ENCODE measurements around the gene ELF5.

ELF5 gene

GRCh38 chr11:34490304-34490703, 23.3 kb downstream of the ELF5 start:
- DNase-seq = no peak

- no peak for DNase-seq
These were observed 24.6 kb downstream of the ELF5 start for GRCh38 chr11:34488855-34489557.

GRCh38 chr11:34487430-34487829, 26.2 kb downstream of the ELF5 start:
- DNase-seq = no peak

- no peak for DNase-seq
These were observed 30.3 kb downstream of the ELF5 start for GRCh38 chr11:34483106-34483874.

GRCh38 chr11:34481307-34481706, 32.3 kb downstream of the ELF5 start:
- no peak for DNase-seq

- DNase-seq = no peak
These were observed 33.3 kb downstream of the ELF5 start for GRCh38 chr11:34480314-34480713.

GRCh38 chr11:34478845-34479663, 34.5 kb downstream of the ELF5 start:
- no peak for DNase-seq

- no peak for DNase-seq
These were observed 36.7 kb downstream of the ELF5 start for GRCh38 chr11:34476849-34477248.

- no peak for DNase-seq
These were observed 37.9 kb downstream of the ELF5 start for GRCh38 chr11:34475656-34476055.

GRCh38 chr11:34473603-34474169, 39.9 kb downstream of the ELF5 start:
- no peak for DNase-seq

- DNase-seq = peak; percentile 66
These were observed 45.3 kb downstream of the ELF5 start for GRCh38 chr11:34468209-34468841.

- no peak for DNase-seq
These were observed 46.6 kb downstream of the ELF5 start for GRCh38 chr11:34466802-34467488.

- DNase-seq = no peak
These were observed 49.0 kb downstream of the ELF5 start for GRCh38 chr11:34464591-34465051.

- no peak for DNase-seq
These were observed 52.4 kb downstream of the ELF5 start for GRCh38 chr11:34461215-34461614.

GRCh38 chr11:34460278-34460677, 53.3 kb downstream of the ELF5 start:
- DNase-seq = no peak

GRCh38 chr11:34459507-34460162, 54.0 kb downstream of the ELF5 start:
- no peak for DNase-seq

GRCh38 chr11:34458525-34458924, 55.1 kb downstream of the ELF5 start:
- no peak for DNase-seq

GRCh38 chr11:34457607-34458006, 56.0 kb downstream of the ELF5 start:
- no peak for DNase-seq

- no peak for DNase-seq
These were observed 59.1 kb downstream of the ELF5 start for GRCh38 chr11:34454308-34455032.

- no peak for DNase-seq
These were observed 62.5 kb downstream of the ELF5 start for GRCh38 chr11:34451053-34451452.

- no peak for DNase-seq
These were observed 64.6 kb downstream of the ELF5 start for GRCh38 chr11:34449013-34449412.
